ENCODE measurements around the gene JMJD7. TPM values are rescaled to one million over a fixed set of nuclear protein-coding genes. Genes with fewer than 3 reads are reported as not detected.
"Not testable (repeated sequence)": the region's sequence is repeated elsewhere in the genome, so short reads cannot be mapped to it uniquely, and the experiment has no call there.

JMJD7 gene
- total and polyA plus RNA-seq, 3 experiments from 2014 or later: 14.4 to 25.5 (median 15.0) TPM

- peaks cover 14% of the 10 kb centered on the region for H3K4me1 ChIP-seq (ENCODE audit: insufficient read depth, low read length)
- Mint-ChIP-seq H3K4me1 (peaks cover 17 to 25% (median 20%) of the 10 kb centered on the region in 3 donors), H3K4me3 (peak overlapping the region in 1 of 7 donors; percentile 16), H3K27ac (peak overlapping the region in 3 of 8 donors; percentile 23 to 64 (median 25)), H3K36me3 (peaks cover 0 to 52% (median 0%) of the 10 kb centered on the region in 3 donors), H3K27me3 (no peaks in the 10 kb centered on the region), H3K9me3 (no peaks in the 10 kb centered on the region)
- ChIA-PET CTCF (interaction anchor here (3.0 kb wide), 1 partner anchor 52 kb away, joined by 11 read pairs; the partner anchor contains the start of gene MAPKBP1), POLR2A (no interaction called here)
- no peaks in the 10 kb centered on the region for H3K27me3 ChIP-seq (ENCODE audit: insufficient read depth, low read length, poor library complexity, severe bottlenecking)
- no peak overlapping the region for H3K27ac ChIP-seq (ENCODE audit: low read depth, low read length)
- H3K9me3 ChIP-seq (ENCODE audit: low read length): no peaks in the 10 kb centered on the region
- no peak for DNase-seq
- no peak overlapping the region for H3K4me3 ChIP-seq (ENCODE audit: low read length)
- H3K36me3 ChIP-seq (ENCODE audit: insufficient read depth, low read length): peaks cover 3% of the 10 kb centered on the region
Measured at GRCh38 chr15:41825145-41825544, 2.7 kb upstream of the JMJD7 start.

GRCh38 chr15:41825572-41826535 lies 2.0 kb upstream of the JMJD7 start:
- ChIA-PET CTCF (interaction anchor here (0.9 to 3.0 kb wide), 3 partner anchors 50 to 79 kb away, joined by 4 to 11 read pairs (median 6); partner anchors contain the start of gene MAPKBP1), POLR2A (no interaction called here)
- Mint-ChIP-seq H3K36me3 (peaks cover 0 to 46% (median 0%) of the 10 kb centered on the region in 3 donors), H3K27ac (peak overlapping the region in 6 of 8 donors; percentile 17 to 82 (median 62)), H3K4me3 (peak overlapping the region; percentile 56 to 92 (median 79)), H3K4me1 (peaks cover 17 to 32% (median 24%) of the 10 kb centered on the region in 3 donors), H3K9me3 (no peaks in the 10 kb centered on the region), H3K27me3 (no peaks in the 10 kb centered on the region)
- no peak overlapping the region for H3K27ac ChIP-seq (ENCODE audit: low read depth, low read length)
- DNase-seq: no peak
- peaks cover 3% of the 10 kb centered on the region for H3K36me3 ChIP-seq (ENCODE audit: insufficient read depth, low read length)
- no peak overlapping the region for H3K4me3 ChIP-seq (ENCODE audit: low read length)
- no peaks in the 10 kb centered on the region for H3K27me3 ChIP-seq (ENCODE audit: insufficient read depth, low read length, poor library complexity, severe bottlenecking)
- peaks cover 16% of the 10 kb centered on the region for H3K4me1 ChIP-seq (ENCODE audit: insufficient read depth, low read length)
- H3K9me3 ChIP-seq (ENCODE audit: low read length): no peaks in the 10 kb centered on the region

- Mint-ChIP-seq H3K36me3 (peaks cover 0 to 48% (median 0%) of the 10 kb centered on the region in 3 donors), H3K27ac (peak overlapping the region; percentile 67 to 97 (median 94)), H3K27me3 (peaks cover 0 to 3% of the 10 kb centered on the region in 2 donors), H3K4me1 (peaks cover 33 to 48% (median 40%) of the 10 kb centered on the region in 3 donors), H3K9me3 (no peaks in the 10 kb centered on the region), H3K4me3 (peak overlapping the region; percentile 82 to 98 (median 91))
- ChIA-PET POLR2A (interaction anchor here (0.6 to 1.6 kb wide), 4 partner anchors 45 to 110 kb away, joined by 3 to 7 read pairs (median 4); partner anchors contain the start of gene MAPKBP1), CTCF (interaction anchor here (0.9 to 1.9 kb wide), 8 partner anchors 16 to 80 kb away, joined by 3 to 8 read pairs (median 4); partner anchors contain the start of gene MAPKBP1)
- no peaks in the 10 kb centered on the region for H3K27me3 ChIP-seq (ENCODE audit: insufficient read depth, low read length, poor library complexity, severe bottlenecking)
- peak in 2 of 5 donors; percentile 33 to 54 for DNase-seq
- H3K27ac ChIP-seq (ENCODE audit: low read depth, low read length): peak overlapping the region; percentile 9
- H3K4me3 ChIP-seq (ENCODE audit: low read length): peak overlapping the region; percentile 77
- H3K36me3 ChIP-seq (ENCODE audit: insufficient read depth, low read length): no peaks in the 10 kb centered on the region
- peaks cover 31% of the 10 kb centered on the region for H3K4me1 ChIP-seq (ENCODE audit: insufficient read depth, low read length)
- no peaks in the 10 kb centered on the region for H3K9me3 ChIP-seq (ENCODE audit: low read length)
Measured at GRCh38 chr15:41827290-41827879, 507 bp upstream of the JMJD7 start.

GRCh38 chr15:41828807-41829141 lies 882 bp downstream of the JMJD7 start:
- Mint-ChIP-seq H3K27ac (peak overlapping the region; percentile 8 to 99 (median 87)), H3K4me1 (peaks cover 46 to 60% (median 51%) of the 10 kb centered on the region in 3 donors), H3K36me3 (peaks cover 4 to 46% (median 4%) of the 10 kb centered on the region in 3 donors), H3K27me3 (peaks cover 0 to 3% of the 10 kb centered on the region in 2 donors), H3K4me3 (peak overlapping the region; percentile 82 to 98 (median 91)), H3K9me3 (no peaks in the 10 kb centered on the region)
- peaks cover 43% of the 10 kb centered on the region for H3K4me1 ChIP-seq (ENCODE audit: insufficient read depth, low read length)
- ChIA-PET CTCF (interaction anchor here (1.0 kb wide), 1 partner anchor 54 kb away, joined by 3 read pairs; the partner anchor contains the start of gene MAPKBP1), POLR2A (interaction anchor here (0.5 to 1.6 kb wide), 2 partner anchors 66 to 284 kb away, joined by 4 to 5 read pairs; no protein-coding TSS in a partner anchor)
- H3K9me3 ChIP-seq (ENCODE audit: low read length): no peaks in the 10 kb centered on the region
- DNase-seq: no peak
- no peaks in the 10 kb centered on the region for H3K27me3 ChIP-seq (ENCODE audit: insufficient read depth, low read length, poor library complexity, severe bottlenecking)
- H3K27ac ChIP-seq (ENCODE audit: low read depth, low read length): peak overlapping the region; percentile 73
- peak overlapping the region; percentile 77 for H3K4me3 ChIP-seq (ENCODE audit: low read length)
- no peaks in the 10 kb centered on the region for H3K36me3 ChIP-seq (ENCODE audit: insufficient read depth, low read length)

GRCh38 chr15:41829959-41830646 lies 2.2 kb downstream of the JMJD7 start:
- no peak for DNase-seq
- no peaks in the 10 kb centered on the region for H3K9me3 Mint-ChIP-seq
- POLR2A ChIA-PET: no interaction called here
- Histone ChIP-seq H3K27me3 (ENCODE audit: insufficient read depth, low read length, poor library complexity, severe bottlenecking) (no peaks in the 10 kb centered on the region), H3K4me3 (ENCODE audit: low read length) (no peak overlapping the region), H3K27ac (ENCODE audit: low read depth, low read length) (no peak overlapping the region), H3K9me3 (ENCODE audit: low read length) (no peaks in the 10 kb centered on the region), H3K36me3 (ENCODE audit: insufficient read depth, low read length) (peaks cover 4% of the 10 kb centered on the region), H3K4me1 (ENCODE audit: insufficient read depth, low read length) (peaks cover 45% of the 10 kb centered on the region)
- peaks cover 0 to 3% of the 10 kb centered on the region in 2 donors for H3K27me3 Mint-ChIP-seq
- peak overlapping the region in 2 of 8 donors; percentile 29 to 55 for H3K27ac Mint-ChIP-seq
- CTCF ChIA-PET: interaction anchor here (1.4 to 1.6 kb wide), 2 partner anchors 18 to 56 kb away, joined by 4 to 5 read pairs; partner anchors contain the start of gene MAPKBP1
- H3K4me3 Mint-ChIP-seq: peak overlapping the region in 4 of 7 donors; percentile 6 to 82 (median 33)
- peaks cover 4 to 46% (median 4%) of the 10 kb centered on the region in 3 donors for H3K36me3 Mint-ChIP-seq
- peaks cover 50 to 70% (median 59%) of the 10 kb centered on the region in 3 donors for H3K4me1 Mint-ChIP-seq

GRCh38 chr15:41831291-41831690 lies 3.4 kb downstream of the JMJD7 start:
- H3K4me3 ChIP-seq (ENCODE audit: low read length); H3K36me3 ChIP-seq (ENCODE audit: insufficient read depth, low read length); H3K27me3 Mint-ChIP-seq; H3K27ac ChIP-seq (ENCODE audit: low read depth, low read length); H3K9me3 Mint-ChIP-seq; H3K9me3 ChIP-seq (ENCODE audit: low read length); H3K27me3 ChIP-seq (ENCODE audit: insufficient read depth, low read length, poor library complexity, severe bottlenecking): not testable (repeated sequence)
- DNase-seq: peak in 3 of 5 donors; percentile 35 to 70 (median 64)
- POLR2A ChIA-PET: interaction anchor here (0.6 to 1.2 kb wide), 2 partner anchors 64 to 108 kb away, joined by 3 read pairs; no protein-coding TSS in a partner anchor
- Mint-ChIP-seq H3K27ac (peak overlapping the region; percentile 45 to 90 (median 76)), H3K4me3 (peak overlapping the region; percentile 51 to 82 (median 72)), H3K36me3 (peaks cover 4 to 54% (median 4%) of the 10 kb centered on the region in 3 donors), H3K4me1 (peaks cover 50 to 75% (median 63%) of the 10 kb centered on the region in 3 donors)
- CTCF ChIA-PET: interaction anchor here (1.0 to 2.5 kb wide), 5 partner anchors 19 to 106 kb away, joined by 3 to 12 read pairs (median 4); partner anchors contain the start of gene MAPKBP1
- peaks cover 45% of the 10 kb centered on the region for H3K4me1 ChIP-seq (ENCODE audit: insufficient read depth, low read length)

- H3K4me3 Mint-ChIP-seq: peak overlapping the region in 2 of 7 donors; percentile 45 to 61
Measured at GRCh38 chr15:41832208-41832607, 4.3 kb downstream of the JMJD7 start.

More at GRCh38 chr15:41832208-41832607, 4.3 kb downstream of the JMJD7 start:
- Histone ChIP-seq H3K27ac (ENCODE audit: low read depth, low read length) (no peak overlapping the region), H3K9me3 (ENCODE audit: low read length) (no peaks in the 10 kb centered on the region), H3K27me3 (ENCODE audit: insufficient read depth, low read length, poor library complexity, severe bottlenecking) (no peaks in the 10 kb centered on the region), H3K4me1 (ENCODE audit: insufficient read depth, low read length) (peaks cover 45% of the 10 kb centered on the region), H3K36me3 (ENCODE audit: insufficient read depth, low read length) (peaks cover 4% of the 10 kb centered on the region), H3K4me3 (ENCODE audit: low read length) (no peak overlapping the region)
- Mint-ChIP-seq H3K27me3 (peaks cover 0 to 3% of the 10 kb centered on the region in 2 donors), H3K9me3 (no peaks in the 10 kb centered on the region), H3K36me3 (peaks cover 4 to 59% (median 6%) of the 10 kb centered on the region in 3 donors), H3K4me1 (peaks cover 50 to 73% (median 61%) of the 10 kb centered on the region in 3 donors), H3K27ac (peak overlapping the region in 4 of 8 donors; percentile 43 to 87 (median 77))
- DNase-seq: no peak
- CTCF ChIA-PET: interaction anchor here (1.3 to 2.5 kb wide), 2 partner anchors 58 to 72 kb away, joined by 4 to 12 read pairs; partner anchors contain the start of gene MAPKBP1
- POLR2A ChIA-PET: interaction anchor here (0.6 to 1.2 kb wide), 2 partner anchors 63 to 364 kb away, joined by 3 to 4 read pairs; no protein-coding TSS in a partner anchor
